Measurements from ENCODE around the gene ECI1.

GRCh38 chr16:2273931-2274330, 22.5 kb upstream of the ECI1 start:
- TF ChIP-seq, protein P1, sequence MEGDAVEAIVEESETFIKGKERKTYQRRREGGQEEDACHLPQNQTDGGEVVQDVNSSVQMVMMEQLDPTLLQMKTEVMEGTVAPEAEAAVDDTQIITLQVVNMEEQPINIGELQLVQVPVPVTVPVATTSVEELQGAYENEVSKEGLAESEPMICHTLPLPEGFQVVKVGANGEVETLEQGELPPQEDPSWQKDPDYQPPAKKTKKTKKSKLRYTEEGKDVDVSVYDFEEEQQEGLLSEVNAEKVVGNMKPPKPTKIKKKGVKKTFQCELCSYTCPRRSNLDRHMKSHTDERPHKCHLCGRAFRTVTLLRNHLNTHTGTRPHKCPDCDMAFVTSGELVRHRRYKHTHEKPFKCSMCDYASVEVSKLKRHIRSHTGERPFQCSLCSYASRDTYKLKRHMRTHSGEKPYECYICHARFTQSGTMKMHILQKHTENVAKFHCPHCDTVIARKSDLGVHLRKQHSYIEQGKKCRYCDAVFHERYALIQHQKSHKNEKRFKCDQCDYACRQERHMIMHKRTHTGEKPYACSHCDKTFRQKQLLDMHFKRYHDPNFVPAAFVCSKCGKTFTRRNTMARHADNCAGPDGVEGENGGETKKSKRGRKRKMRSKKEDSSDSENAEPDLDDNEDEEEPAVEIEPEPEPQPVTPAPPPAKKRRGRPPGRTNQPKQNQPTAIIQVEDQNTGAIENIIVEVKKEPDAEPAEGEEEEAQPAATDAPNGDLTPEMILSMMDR (IDR thresholded peaks at IDR 0.05), result no peak
- TF ChIP-seq ZFX (IDR thresholded peaks at IDR 0.05; ENCODE audit: borderline replicate concordance), result no peak

Data from 22Rv1 (cell line).